WTC11 (cell line): Measurements from ENCODE around the gene AGMAT. TPM values are rescaled to one million over a fixed set of nuclear protein-coding genes. Genes with fewer than 3 reads are reported as not detected.

Experiments used
- ATAC-seq: fragments of 200-7000 bp; cut with Tn5 transposase; 2 replicates; pipeline ENCODE4 v1.10.0; 2021; ENCODE audit warnings: mild to moderate bottlenecking, moderate library complexity
- CTCF ChIA-PET: fragments of 300-600 bp; sonication (Branson Sonifier 250); formaldehyde crosslinking; loops from one replicate; lab custom pipeline; 2021; ENCODE audit warnings: antibody characterized with exemption; lab: Charles Lee
- POLR2A ChIA-PET: fragments of 350-600 bp; sonication (Branson Sonifier 250); formaldehyde crosslinking; loops from one replicate; lab custom pipeline; 2021; ENCODE audit warnings: antibody characterized with exemption; lab: Charles Lee
- DNase-seq: peaks from one replicate; pipeline ENCODE4 v3.0.0; 2021; ENCODE audit warnings: low spot score
- H3K27ac Mint-ChIP-seq: 2 replicates; pipeline ENCODE4 v1.8.0; 2021; ENCODE audit warnings: mixed read lengths
- H3K27me3 Mint-ChIP-seq: 2 replicates; pipeline ENCODE4 v1.8.0; 2021; ENCODE audit warnings: low read depth, mild to moderate bottlenecking, moderate library complexity, mixed read lengths
- H3K36me3 Mint-ChIP-seq: 2 replicates; pipeline ENCODE4 v1.8.0; 2021; ENCODE audit warnings: mixed read lengths
- H3K4me1 Mint-ChIP-seq: 2 replicates; pipeline ENCODE4 v1.8.0; 2022; ENCODE audit warnings: mixed read lengths
- H3K4me3 Mint-ChIP-seq: 2 replicates; pipeline ENCODE4 v1.8.0; 2021; ENCODE audit warnings: mild to moderate bottlenecking, moderate library complexity, mixed read lengths
- H3K9me3 Mint-ChIP-seq: 2 replicates; pipeline ENCODE4 v1.8.0; 2021; ENCODE audit warnings: mixed read lengths
- AFF4 ChIP-seq: sonication (generic); formaldehyde crosslinking; IDR thresholded peaks from 2 replicates; pipeline ENCODE4 v1.8.1; 2023; ENCODE audit warnings: mild to moderate bottlenecking, missing genetic modification reagents, borderline replicate concordance
- ATF2 ChIP-seq: sonication (generic); formaldehyde crosslinking; IDR thresholded peaks from 2 replicates; pipeline ENCODE4 v1.8.1; 2022; ENCODE audit warnings: low read depth, missing genetic modification reagents, borderline replicate concordance
- CTCF ChIP-seq: fragments of 200-600 bp; IDR thresholded peaks from 2 replicates; pipeline ENCODE4 v1.8.0; 2022; ENCODE audit warnings: antibody characterized with exemption
- JUN ChIP-seq: sonication (generic); formaldehyde crosslinking; IDR thresholded peaks from 2 replicates; pipeline ENCODE4 v1.8.0; 2023; ENCODE audit warnings: mild to moderate bottlenecking, missing genetic modification reagents
- MXD4 ChIP-seq: fragments of 250-450 bp; sonication (Bioruptor Pico); IDR thresholded peaks from 2 replicates; pipeline ENCODE4 v1.8.0; 2021; ENCODE audit warnings: mild to moderate bottlenecking, moderate library complexity, borderline replicate concordance
- NFYB ChIP-seq: sonication (generic); formaldehyde crosslinking; conservative IDR thresholded peaks from 2 replicates; pipeline ENCODE4 v1.8.0; 2022; ENCODE audit warnings: low read depth, missing genetic modification reagents
- NR2C2 ChIP-seq: sonication (generic); formaldehyde crosslinking; IDR thresholded peaks from 2 replicates; pipeline ENCODE4 v1.8.0; 2022; ENCODE audit warnings: mild to moderate bottlenecking, missing genetic modification reagents
- OVOL2 ChIP-seq: fragments of 250-450 bp; sonication (Bioruptor Pico); IDR thresholded peaks from 2 replicates; pipeline ENCODE4 v1.9.0; 2021; ENCODE audit warnings: mild to moderate bottlenecking, borderline replicate concordance
- PRDM15 ChIP-seq: sonication (generic); formaldehyde crosslinking; IDR thresholded peaks from 2 replicates; pipeline ENCODE4 v1.8.0; 2022; ENCODE audit warnings: missing genetic modification reagents
- RELA ChIP-seq: sonication (generic); formaldehyde crosslinking; IDR thresholded peaks from 2 replicates; pipeline ENCODE4 v1.8.1; 2022; ENCODE audit warnings: missing genetic modification reagents, mild to moderate bottlenecking, borderline replicate concordance
- SMAD3 ChIP-seq: sonication (generic); formaldehyde crosslinking; IDR thresholded peaks from 2 replicates; pipeline ENCODE4 v1.8.0; 2022; ENCODE audit warnings: missing genetic modification reagents, mild to moderate bottlenecking, borderline replicate concordance
- ZNF121 ChIP-seq: sonication (generic); formaldehyde crosslinking; IDR thresholded peaks from 2 replicates; pipeline ENCODE4 v1.8.0; 2023; ENCODE audit warnings: missing genetic modification reagents
- ZNF138 ChIP-seq: sonication (generic); formaldehyde crosslinking; conservative IDR thresholded peaks from 2 replicates; pipeline ENCODE4 v1.8.1; 2022; ENCODE audit warnings: mild to moderate bottlenecking, moderate library complexity, missing genetic modification reagents
- ZNF232 ChIP-seq: sonication (generic); formaldehyde crosslinking; IDR thresholded peaks from 2 replicates; pipeline ENCODE4 v1.8.0; 2022; ENCODE audit warnings: mild to moderate bottlenecking, missing genetic modification reagents
- ZNF281 ChIP-seq: sonication (generic); formaldehyde crosslinking; IDR thresholded peaks from 2 replicates; pipeline ENCODE4 v1.8.0; 2023; ENCODE audit warnings: mild to moderate bottlenecking, missing genetic modification reagents
- ZNF425 ChIP-seq: fragments of 250-450 bp; sonication (Bioruptor Pico); conservative IDR thresholded peaks from 2 replicates; pipeline ENCODE4 v1.9.0; 2021; ENCODE audit warnings: mild to moderate bottlenecking
- ZSCAN18 ChIP-seq: fragments of 250-450 bp; sonication (Bioruptor Pico); IDR thresholded peaks from 2 replicates; pipeline ENCODE4 v2.1.2; 2022; ENCODE audit warnings: mild to moderate bottlenecking, moderate library complexity
- total RNA-seq: library from RNA; stranded (reverse); gene quantifications from 3 replicates; pipeline ENCODE4 v1.2.3, GENCODE V29; 2021

AGMAT gene
- total RNA-seq, 1 experiment from 2014 or later, result 5.5 TPM

- POLR2A ChIA-PET, result no interaction called here
- DNase-seq (no peak), ATAC-seq (no peak)
- Mint-ChIP-seq H3K27me3 (no peaks in the 10 kb centered on the region), H3K9me3 (peaks cover 3% of the 10 kb centered on the region), H3K27ac (no peak overlapping the region), H3K4me1 (no peaks in the 10 kb centered on the region), H3K4me3 (peak overlapping the region; percentile 67), H3K36me3 (peaks cover 3% of the 10 kb centered on the region)
- CTCF ChIA-PET, result no interaction called here
- no peak for TF ChIP-seq MXD4 (CRISPR knock-in tag)
- no peak for TF ChIP-seq ZNF138 (CRISPR knock-in tag)
- TF ChIP-seq ZNF425 (CRISPR knock-in tag), result no peak
- no peak for TF ChIP-seq OVOL2 (CRISPR knock-in tag)
- no peak for TF ChIP-seq ZSCAN18 (CRISPR knock-in tag)
- no peak for TF ChIP-seq NFYB (CRISPR knock-in tag)
- TF ChIP-seq AFF4 (CRISPR knock-in tag), result no peak
- TF ChIP-seq RELA (CRISPR knock-in tag), result no peak
- no peak for TF ChIP-seq JUN
- no peak for TF ChIP-seq ATF2 (CRISPR knock-in tag)
- TF ChIP-seq SMAD3, result no peak
- no peak for TF ChIP-seq ZNF281 (CRISPR knock-in tag)
These were observed 1.7 kb downstream of the AGMAT start for GRCh38 chr1:15583016-15583706.

GRCh38 chr1:15579683-15580047, 5.2 kb downstream of the AGMAT start:
- H3K27ac Mint-ChIP-seq, result 0 out of 2 replicates have a peak overlapping the region, but pooled peaks have one; percentile 27
- no peaks in the 10 kb centered on the region for H3K9me3 Mint-ChIP-seq
- DNase-seq (no peak), ATAC-seq (no peak)
- ChIA-PET POLR2A (no interaction called here), CTCF (no interaction called here)
- H3K4me1 Mint-ChIP-seq, result no peaks in the 10 kb centered on the region
- H3K36me3 Mint-ChIP-seq, result no peaks in the 10 kb centered on the region
- H3K4me3 Mint-ChIP-seq, result no peak overlapping the region
- no peaks in the 10 kb centered on the region for H3K27me3 Mint-ChIP-seq
- no peak for TF ChIP-seq PRDM15 (CRISPR knock-in tag)
- no peak for TF ChIP-seq CTCF
- TF ChIP-seq ZNF232 (CRISPR knock-in tag), result no peak
- TF ChIP-seq NR2C2, result no peak
- TF ChIP-seq ZNF121 (CRISPR knock-in tag), result no peak
